DOHH2 (cell line): ENCODE data around the gene PTGIS.

Experiments used
- EZH2phosphoT487 ChIP-seq: fragments of 200-600 bp; sonication (generic); IDR thresholded peaks from 2 replicates; pipeline ENCODE4 v1.6.1; 2017; ENCODE audit warnings: borderline replicate concordance, mild to moderate bottlenecking, antibody characterized with exemption, low read length, moderate library complexity, mixed read lengths
- TF ChIP-seq, protein P1 (sequence below): fragments of 200-600 bp; sonication (generic); IDR thresholded peaks from one replicate; pipeline ENCODE4 v1.5.1; 2014; ENCODE audit warnings: antibody characterized with exemption, mild to moderate bottlenecking, low read depth, low read length; ENCODE audit not compliant: poor library complexity, severe bottlenecking

- TF ChIP-seq, protein P1, sequence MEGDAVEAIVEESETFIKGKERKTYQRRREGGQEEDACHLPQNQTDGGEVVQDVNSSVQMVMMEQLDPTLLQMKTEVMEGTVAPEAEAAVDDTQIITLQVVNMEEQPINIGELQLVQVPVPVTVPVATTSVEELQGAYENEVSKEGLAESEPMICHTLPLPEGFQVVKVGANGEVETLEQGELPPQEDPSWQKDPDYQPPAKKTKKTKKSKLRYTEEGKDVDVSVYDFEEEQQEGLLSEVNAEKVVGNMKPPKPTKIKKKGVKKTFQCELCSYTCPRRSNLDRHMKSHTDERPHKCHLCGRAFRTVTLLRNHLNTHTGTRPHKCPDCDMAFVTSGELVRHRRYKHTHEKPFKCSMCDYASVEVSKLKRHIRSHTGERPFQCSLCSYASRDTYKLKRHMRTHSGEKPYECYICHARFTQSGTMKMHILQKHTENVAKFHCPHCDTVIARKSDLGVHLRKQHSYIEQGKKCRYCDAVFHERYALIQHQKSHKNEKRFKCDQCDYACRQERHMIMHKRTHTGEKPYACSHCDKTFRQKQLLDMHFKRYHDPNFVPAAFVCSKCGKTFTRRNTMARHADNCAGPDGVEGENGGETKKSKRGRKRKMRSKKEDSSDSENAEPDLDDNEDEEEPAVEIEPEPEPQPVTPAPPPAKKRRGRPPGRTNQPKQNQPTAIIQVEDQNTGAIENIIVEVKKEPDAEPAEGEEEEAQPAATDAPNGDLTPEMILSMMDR = no peak
- no peak for TF ChIP-seq EZH2phosphoT487
Measured at GRCh38 chr20:49602345-49603208, 34.6 kb upstream of the PTGIS start.
